ENCODE results near the gene FARP2. TPM values are rescaled to one million over a fixed set of nuclear protein-coding genes. Genes with fewer than 3 reads are reported as not detected.

FARP2 gene
- total RNA-seq, 2 donors from 2014 or later, result 30.1 to 44.2 TPM

DNA sequence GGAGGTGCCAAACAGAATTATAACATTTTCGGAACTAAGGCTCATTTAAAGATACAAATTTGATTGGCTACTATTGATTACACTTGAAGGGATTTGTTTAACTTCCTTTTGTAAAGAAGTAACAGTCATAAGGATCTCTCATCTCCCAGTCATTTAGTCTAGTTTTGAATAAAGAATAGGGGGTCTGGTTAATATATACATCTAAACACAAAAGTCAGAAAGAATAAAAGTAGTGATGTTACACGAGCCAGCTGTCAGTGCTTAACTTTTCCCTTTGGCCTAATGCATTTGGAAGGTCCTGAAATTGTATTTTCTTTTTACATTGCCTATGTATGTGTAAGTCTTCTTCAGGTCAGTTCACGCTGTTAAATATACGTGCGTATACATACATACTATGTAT, 32.3 kb upstream of the FARP2 start:
- Histone ChIP-seq H3K27ac (peak overlapping the region in 2 of 4 donors; percentile 14 to 48), H3K36me3 (replicated peaks in 1 of 2; ENCODE audit: insufficient read depth in 1 of 2, low read depth in 2 of 2) (peaks cover 0 to 4% of the 10 kb centered on the region in 2 donors), H3K9me3 (no peaks in the 10 kb centered on the region), H3K27me3 (no peaks in the 10 kb centered on the region), H3K4me1 (peaks cover 64% of the 10 kb centered on the region), H3K4me3 (no peak overlapping the region)
- TF ChIP-seq, protein P1, sequence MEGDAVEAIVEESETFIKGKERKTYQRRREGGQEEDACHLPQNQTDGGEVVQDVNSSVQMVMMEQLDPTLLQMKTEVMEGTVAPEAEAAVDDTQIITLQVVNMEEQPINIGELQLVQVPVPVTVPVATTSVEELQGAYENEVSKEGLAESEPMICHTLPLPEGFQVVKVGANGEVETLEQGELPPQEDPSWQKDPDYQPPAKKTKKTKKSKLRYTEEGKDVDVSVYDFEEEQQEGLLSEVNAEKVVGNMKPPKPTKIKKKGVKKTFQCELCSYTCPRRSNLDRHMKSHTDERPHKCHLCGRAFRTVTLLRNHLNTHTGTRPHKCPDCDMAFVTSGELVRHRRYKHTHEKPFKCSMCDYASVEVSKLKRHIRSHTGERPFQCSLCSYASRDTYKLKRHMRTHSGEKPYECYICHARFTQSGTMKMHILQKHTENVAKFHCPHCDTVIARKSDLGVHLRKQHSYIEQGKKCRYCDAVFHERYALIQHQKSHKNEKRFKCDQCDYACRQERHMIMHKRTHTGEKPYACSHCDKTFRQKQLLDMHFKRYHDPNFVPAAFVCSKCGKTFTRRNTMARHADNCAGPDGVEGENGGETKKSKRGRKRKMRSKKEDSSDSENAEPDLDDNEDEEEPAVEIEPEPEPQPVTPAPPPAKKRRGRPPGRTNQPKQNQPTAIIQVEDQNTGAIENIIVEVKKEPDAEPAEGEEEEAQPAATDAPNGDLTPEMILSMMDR (IDR thresholded peaks at IDR 0.05), result no peak
- no peak for TF ChIP-seq POLR2A (IDR thresholded peaks at IDR 0.05)
- 53 to 57% methylated on average over 5 of the region's 5 CpGs for WGBS, 2 donors
- intact Hi-C loops (cut with DNase I), result no loop called here
- no peak for DNase-seq
- no peak for ATAC-seq

DNA sequence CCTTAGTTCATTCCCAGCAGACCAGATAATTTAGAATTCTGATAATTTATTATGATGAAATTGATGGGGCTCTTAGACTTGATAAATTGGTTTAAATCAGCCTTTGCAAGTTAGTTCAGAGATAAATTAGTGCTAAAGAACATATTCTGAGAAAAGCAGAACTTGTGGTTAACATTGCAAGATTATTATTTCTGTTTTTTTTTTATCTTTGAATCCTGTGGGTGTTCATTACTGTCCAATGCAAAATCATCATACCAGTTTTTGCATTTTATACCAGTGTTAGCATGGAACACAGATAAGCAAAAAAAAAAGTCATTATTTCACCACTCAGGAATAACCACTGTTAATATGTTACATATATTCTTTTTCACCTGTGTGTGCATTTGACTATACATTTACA, 31.3 kb upstream of the FARP2 start:
- Histone ChIP-seq H3K36me3 (replicated peaks in 1 of 2; ENCODE audit: insufficient read depth in 1 of 2, low read depth in 2 of 2) (peaks cover 0 to 5% of the 10 kb centered on the region in 2 donors), H3K4me1 (peaks cover 54% of the 10 kb centered on the region)
- no peak for ATAC-seq

DNA sequence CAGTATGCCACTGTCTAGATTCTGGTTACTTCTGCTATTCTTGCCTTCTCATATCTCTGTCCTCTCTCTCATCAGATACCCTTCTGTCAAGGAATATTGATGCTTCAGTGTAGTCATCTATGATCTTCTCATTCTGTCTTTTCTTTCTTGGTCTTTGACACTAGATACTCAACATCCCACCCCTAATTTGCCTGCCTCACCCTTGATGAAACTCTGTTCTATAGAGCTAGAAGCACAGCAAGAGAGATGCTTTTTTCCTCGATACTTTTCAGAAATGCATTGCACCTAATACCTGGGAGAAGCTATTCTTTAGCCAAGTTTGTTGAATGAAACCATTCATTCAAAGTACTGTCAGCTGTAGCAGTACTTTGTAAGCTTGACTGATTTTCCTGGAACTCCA, 30.8 kb upstream of the FARP2 start:
- Histone ChIP-seq H3K9me3 (no peaks in the 10 kb centered on the region), H3K4me3 (no peak overlapping the region), H3K27me3 (no peaks in the 10 kb centered on the region), H3K27ac (no peak overlapping the region), H3K36me3 (replicated peaks in 1 of 2; ENCODE audit: insufficient read depth in 1 of 2, low read depth in 2 of 2) (peaks cover 0 to 5% of the 10 kb centered on the region in 2 donors), H3K4me1 (peaks cover 49% of the 10 kb centered on the region)
- intact Hi-C loops (cut with DNase I), result no loop called here
- no peak for DNase-seq
- ATAC-seq, result no peak
- 50 to 60% methylated on average over 1 of the region's 1 CpG for WGBS, 2 donors
- TF ChIP-seq, protein P1 (IDR thresholded peaks at IDR 0.05), result no peak
- TF ChIP-seq POLR2A (IDR thresholded peaks at IDR 0.05), result no peak

More for the DNA sequence above, 31.3 kb upstream of the FARP2 start:
- Histone ChIP-seq H3K27me3 (no peaks in the 10 kb centered on the region), H3K9me3 (no peaks in the 10 kb centered on the region), H3K4me3 (no peak overlapping the region), H3K27ac (peak overlapping the region in 2 of 4 donors; percentile 14 to 48)
- intact Hi-C loops (cut with DNase I), result no loop called here
- DNase-seq, result no peak
- TF ChIP-seq POLR2A (IDR thresholded peaks at IDR 0.05), result no peak
- TF ChIP-seq, protein P1 (IDR thresholded peaks at IDR 0.05), result no peak

DNA sequence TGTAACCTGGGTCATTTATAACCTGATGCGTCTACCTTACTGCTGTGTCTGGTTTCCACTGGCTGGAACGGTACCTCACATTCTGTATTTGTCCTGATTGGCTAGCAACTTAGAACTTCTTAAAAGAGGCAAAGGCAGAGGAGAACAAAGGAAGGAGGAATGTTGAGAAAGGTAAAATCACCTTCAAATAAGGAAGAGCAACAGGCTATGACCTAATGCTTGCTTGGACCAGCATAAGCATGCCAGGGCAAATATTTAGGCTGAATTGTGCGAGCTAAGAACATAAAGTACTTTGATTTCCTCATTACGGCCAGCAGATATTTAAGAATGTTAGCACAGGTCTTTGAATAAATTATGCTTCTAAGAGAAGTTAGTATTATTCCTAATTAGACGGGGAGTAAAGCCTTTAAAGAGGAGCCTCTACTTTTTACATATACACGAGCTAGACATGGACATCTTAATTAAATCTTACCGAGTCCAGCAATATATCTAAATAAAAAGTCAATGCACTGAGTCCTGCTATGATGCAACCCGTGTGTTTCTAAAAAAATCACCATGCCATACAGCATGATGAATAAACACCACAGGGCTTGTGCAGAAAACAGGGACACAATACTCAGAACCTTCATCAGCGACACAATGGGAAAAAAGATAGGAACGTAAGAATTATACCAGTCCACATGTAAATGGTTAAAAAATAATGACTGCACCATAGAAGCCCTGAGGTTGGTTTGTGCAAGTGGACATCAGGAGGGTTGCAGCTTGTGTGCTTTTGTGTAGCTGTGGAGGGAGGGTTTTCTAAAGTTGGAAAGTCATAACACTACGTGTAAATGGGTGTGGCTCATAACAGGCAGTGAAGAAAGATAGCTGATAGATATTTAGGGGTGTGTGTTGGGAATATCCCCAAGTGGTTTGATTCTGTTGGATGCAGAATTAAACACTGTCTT, 26.1 kb upstream of the FARP2 start:
- H3K27me3 ChIP-seq, result no peaks in the 10 kb centered on the region
- intact Hi-C loops (cut with DNase I), result no loop called here
- peaks cover 0 to 9% of the 10 kb centered on the region in 2 donors for H3K36me3 ChIP-seq (replicated peaks in 1 of 2; ENCODE audit: insufficient read depth in 1 of 2, low read depth in 2 of 2)
- no peaks in the 10 kb centered on the region for H3K9me3 ChIP-seq
- no peak for TF ChIP-seq POLR2A (IDR thresholded peaks at IDR 0.05)
- TF ChIP-seq, protein P1 (IDR thresholded peaks at IDR 0.05), result no peak
- ATAC-seq (no peak), DNase-seq (no peak)
- no peak overlapping the region for H3K27ac ChIP-seq
- H3K4me3 ChIP-seq, result no peak overlapping the region
- 85% methylated on average over 11 of the region's 11 CpGs for WGBS, 2 donors
- peaks cover 4% of the 10 kb centered on the region for H3K4me1 ChIP-seq

Measured in body of pancreas (tissue), 4 donors.